Ramos (cell line): ENCODE results near the gene IFITM1.
"Not testable (repeated sequence)": the region's sequence is repeated elsewhere in the genome, so short reads cannot be mapped to it uniquely, and the experiment has no call there.

Experiments used
- in situ Hi-C: fragments of 300-500 bp; cut with MboI; formaldehyde crosslinking; loops from one replicate; pipeline ENCODE4 v1.14.3; 2022; ENCODE audit warnings: low sequenced_read_pairs; ENCODE audit not compliant: unreplicated experiment

Gene IFITM1

DNA sequence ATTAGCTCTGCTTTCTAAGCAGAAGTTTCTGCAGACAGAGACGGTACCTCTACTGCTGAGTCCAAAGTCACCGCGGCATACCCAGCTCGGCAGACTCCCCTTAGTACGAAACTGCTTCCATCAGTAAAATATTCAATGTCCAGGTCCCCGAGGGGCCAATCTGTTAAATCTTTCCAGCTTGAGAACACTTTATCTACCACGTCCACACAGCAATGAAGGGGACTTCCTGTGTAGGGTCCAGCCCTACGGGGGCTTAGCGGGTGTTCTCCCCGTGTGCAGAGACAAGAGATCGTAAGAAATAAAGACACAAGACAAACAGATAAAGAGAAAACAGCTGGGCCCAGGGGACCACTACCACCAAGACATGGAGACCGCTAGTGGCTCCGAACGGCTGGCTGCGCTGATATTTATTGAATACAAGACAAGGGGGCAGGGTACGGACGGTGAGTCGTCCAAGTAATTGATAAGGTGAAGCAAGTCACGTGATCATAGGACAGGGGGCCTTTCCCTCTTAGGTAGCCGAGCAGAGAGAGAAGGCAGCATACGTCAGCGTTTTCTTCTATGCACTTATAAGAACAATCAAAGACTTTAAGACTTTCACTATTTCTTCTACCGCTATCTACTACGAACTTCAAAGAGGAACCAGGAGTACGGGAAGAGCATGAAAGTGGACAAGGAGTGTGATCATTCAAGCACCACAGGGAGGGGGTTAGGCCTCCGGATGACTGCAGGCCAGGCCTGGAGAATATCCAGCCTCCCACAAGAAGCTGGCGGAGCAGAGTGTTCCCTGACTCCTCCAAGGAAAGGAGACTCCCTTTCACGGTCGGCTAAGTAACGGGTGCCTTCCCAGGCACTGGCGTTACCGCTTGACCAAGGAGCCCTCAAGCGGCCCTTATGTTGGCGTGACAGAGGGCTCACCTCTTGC, 11.0 kb downstream of the IFITM1 start:
- in situ Hi-C loops: not testable (repeated sequence)

DNA sequence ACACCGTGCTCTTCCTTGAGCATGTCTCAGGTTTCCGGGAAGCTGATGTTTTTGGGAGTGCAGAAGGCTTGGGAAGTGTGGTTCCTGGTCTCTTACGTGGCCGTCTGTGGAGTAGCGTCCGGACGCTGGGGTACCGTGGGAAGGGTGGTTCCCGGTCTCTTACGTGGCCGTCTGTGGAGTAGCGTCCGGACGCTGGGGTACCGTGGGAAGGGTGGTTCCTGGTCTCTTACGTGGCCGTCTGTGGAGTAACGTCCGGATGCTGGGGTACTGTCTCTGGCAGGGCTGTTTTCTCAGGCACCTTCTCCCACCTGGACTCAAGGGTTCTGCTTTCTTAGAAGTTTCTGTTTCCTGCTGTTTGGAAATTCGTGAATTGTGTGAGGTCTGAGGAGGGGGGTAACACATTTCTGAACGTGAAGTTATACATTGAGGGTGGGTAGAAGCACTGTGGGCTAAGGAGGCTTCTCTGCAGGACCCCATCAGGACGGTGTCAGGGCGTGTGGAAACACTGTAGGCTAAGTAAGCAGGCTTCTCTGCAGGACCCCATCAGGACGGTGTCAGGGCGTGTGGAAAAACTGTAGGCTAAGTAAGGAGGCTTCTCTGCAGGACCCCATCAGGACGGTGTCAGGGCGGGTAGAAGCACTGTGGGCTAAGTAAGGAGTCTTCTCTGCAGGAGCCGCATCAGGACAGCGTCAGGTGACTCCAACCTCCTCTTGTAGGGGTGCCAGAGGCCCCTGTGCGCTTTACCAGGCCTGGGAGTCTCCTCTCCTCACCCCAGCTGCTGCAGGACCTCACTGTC, 12.2 kb downstream of the IFITM1 start:
- in situ Hi-C loops: no loop called here

GRCh38 chr11:326592-326841, 12.7 kb downstream of the IFITM1 start:
- in situ Hi-C loops: no loop called here

DNA sequence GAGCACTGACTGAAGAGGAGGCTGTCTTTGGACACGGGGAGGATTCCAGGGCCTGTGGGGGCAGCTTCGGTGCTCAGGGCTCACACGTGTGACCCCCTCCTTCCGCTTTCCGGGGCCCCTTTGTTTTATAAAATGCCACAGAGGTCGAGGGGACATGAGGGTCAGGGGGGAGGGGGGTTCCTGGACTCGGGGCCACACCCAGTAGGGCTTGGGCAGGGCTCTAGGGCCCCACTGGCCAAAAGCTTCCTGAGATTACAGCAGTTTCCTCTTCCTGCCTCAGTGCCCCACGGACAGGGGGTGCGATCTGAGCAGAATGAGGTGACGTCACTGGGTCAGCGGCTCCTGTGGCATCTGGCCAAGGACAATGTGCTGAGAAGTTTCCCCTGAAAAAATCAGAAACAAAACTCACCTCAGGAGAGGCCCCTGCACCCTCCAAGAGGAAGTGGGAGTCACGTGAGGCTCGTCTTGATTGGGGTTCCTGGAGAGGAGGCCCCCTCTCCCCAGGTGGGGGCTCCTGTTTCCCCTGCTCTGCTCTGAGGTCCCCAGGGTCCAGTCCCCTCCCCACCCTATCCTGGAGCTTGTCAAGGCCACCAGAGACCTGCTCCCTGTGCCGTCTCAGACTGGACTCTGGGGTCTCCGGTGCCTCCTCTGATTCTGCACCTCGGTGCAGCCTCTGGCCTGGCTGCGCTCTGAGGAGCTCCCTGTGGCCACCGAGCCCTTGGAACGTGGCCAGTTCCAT, 13.2 kb downstream of the IFITM1 start:
- in situ Hi-C loops: no loop called here

DNA sequence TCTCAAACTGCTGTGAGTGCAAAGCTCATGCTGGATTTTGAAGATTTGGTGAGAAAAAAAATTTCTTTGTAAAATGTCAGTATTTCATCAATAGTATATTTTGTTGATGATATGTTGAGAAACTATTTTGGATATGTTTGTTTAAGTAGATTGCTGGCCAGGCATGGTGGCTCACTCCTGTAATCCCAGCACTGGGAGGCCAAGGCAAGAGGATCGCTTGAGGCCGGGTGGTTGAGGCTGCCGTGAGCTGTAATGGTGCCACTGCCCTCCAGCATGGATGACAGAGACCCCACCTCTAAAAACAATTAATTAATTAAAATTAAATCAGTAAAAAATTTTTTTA, 13.7 kb downstream of the IFITM1 start:
- in situ Hi-C loops: no loop called here

DNA sequence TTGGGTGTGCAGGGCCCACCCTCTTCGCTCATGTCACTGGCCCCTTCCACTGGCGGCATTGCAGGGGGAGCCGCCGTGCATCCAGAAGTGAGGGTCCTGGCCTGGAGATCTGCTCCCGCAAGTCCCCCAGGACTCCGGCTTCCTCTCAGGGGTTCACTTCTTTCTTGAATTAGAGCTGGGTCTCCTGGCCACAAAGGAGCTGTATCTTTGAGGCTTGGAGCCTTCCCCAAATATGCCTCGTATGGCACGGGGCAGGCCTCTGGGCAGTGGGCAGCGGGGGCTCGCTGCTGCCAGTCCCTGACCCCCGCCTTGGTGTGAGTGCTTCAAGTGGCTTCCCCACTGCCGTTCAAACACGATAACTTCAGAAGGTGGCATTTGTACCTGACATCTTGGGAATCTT, 14.2 kb downstream of the IFITM1 start:
- in situ Hi-C loops: no loop called here

DNA sequence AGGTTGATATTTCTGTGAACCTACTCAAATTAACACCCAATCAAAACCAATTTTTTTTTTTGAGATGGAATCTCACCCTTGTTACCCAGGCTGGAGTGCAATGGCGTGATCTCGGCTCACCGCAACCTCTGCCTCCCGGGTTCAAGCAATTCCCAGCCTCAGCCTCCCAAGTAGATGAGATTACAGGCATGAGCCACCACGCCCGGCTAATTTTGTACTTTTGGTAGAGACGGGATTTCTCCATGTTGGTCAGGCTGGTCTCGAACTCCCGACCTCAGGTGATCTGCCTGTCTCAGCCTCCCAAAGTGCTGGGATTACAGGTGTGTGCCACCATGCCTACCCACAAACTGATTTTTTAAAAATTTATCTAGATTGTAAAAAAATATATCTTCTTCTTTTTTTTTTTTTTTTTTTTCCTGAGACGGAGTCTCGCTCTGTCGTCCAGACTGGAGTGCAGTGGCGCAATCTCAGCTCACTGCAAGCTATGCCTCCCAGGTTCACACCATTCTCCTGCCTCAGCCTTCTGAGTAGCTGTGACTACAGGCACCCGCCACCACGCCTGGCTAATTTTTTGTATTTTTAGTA, 14.8 kb downstream of the IFITM1 start:
- in situ Hi-C loops: not testable (repeated sequence)

GRCh38 chr11:329886-330253, 16.0 kb downstream of the IFITM1 start:
- in situ Hi-C loops: no loop called here

DNA sequence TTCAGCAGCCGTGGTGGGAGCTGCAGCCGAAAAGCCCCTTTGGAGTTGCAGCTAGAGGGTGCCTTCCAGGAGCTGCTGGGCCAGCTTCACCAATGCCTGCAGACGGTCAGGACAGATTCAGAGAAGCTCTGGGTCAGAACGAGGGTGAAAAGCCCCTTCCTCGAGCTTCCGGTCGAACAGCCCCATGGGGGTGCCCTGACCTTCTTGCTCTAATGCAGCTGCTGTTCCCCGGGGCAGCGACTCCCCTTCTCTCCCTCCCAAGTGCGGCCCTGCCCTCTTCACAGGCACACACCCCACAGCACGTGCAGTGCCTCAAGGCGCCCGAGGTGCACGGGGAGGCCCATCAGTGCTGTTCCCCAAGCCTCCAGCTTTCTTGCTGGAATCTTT, 16.5 kb downstream of the IFITM1 start:
- in situ Hi-C loops: no loop called here

- in situ Hi-C loops: no loop called here
These were observed 17.0 kb downstream of the IFITM1 start for GRCh38 chr11:330694-331357.

DNA sequence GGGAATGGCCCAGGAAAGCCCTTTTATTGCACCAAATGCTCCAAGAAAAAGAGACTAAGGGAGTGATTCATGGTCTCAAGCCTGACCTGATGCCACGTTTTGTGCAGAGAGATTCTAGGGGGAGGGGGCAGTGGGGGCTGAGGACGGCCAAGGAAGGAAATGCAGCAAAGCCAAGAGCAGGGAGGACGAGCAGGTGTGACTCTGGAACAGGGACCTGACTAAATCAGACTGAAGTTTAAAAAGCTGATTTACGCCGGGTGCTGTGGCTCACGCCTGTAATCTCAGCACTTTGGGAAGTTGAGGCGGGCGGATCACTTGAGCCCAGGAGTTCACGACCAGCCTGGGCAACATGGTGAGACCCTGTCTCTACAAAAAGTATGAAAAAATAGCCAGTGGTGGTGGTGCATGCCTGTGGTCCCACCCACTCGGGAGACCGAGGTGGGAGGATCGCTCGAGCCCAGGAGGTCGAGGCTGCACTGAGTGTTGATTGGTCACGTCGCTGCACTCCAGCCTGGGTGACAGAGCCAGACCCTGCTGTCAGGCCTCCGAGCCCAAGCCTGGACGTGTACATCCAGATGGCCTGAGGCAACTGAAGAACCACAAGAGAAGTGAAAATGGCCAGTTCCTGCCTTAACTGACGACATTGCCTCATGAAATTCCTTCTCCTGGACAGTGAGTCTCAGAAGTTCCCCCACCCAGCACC, 17.7 kb downstream of the IFITM1 start:
- in situ Hi-C loops: no loop called here

DNA sequence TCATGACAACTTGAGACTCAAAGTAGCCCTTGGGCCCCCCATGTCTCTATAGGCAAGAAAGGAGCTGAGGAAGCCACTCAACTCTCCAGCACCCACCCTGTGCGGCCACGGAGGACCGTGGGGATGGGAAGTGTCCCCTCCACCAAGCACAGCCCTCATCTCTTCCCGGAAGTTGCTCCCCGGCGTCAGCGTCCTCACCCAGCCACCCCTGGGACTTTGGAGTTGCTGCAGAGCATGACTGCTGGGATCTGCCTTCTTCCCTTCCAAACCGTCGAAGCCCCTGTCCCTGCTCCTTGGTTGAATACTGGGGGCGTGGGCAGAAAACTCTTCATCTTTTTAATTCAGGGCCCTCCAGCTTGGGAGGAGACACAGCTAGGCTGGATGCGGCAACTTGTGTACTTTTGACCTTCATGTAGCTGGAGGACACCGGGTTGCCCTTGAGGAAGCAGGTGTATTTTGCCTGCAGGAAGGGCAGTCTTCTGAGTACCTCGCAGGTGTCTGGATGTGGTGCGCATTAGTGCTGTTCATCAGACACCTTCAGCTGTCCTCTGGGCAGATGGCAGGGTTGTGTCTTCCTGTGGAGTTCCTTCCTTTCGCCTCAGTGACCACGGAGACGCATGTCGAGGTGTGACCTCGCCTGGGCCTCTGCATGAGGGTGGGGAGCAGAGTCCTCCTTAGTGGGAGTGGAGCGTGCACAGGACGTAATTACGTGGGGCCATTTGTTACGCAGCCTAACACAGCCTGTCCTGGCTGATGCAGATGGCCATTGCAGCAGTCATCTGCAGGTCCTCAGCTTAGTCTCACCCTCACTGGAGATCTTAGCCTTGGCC, 19.0 kb downstream of the IFITM1 start:
- in situ Hi-C loops: no loop called here

DNA sequence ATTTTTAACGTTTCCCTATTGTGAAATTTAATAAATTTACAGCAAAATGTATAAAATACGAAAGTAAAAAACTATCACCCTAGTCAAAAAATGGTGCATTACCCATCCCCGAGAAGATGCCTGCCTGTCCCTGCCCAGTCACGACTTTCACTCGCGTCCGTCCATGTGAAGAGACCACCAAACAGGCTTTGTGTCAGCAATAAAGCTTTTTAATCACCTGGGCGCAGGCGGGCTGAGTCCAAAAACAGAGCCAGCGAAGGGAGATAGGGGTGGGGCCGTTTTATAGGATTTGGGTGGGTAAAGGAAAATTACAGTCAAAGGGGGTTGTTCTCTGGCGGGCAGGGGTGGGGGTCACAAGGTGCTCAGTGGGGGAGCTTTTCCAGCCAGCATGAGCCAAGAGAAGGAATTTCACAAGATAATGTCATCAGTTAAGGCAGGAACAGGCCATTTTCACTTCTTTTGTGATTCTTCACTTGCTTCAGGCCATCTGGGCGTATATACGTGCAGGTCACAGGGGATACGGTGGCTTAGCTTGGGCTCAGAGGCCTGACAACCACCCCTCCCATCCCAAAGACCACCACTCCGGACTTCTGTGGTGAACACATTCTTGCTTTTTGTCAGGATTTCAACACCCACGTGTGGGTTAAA, 19.9 kb downstream of the IFITM1 start:
- in situ Hi-C loops: not testable (repeated sequence)

DNA sequence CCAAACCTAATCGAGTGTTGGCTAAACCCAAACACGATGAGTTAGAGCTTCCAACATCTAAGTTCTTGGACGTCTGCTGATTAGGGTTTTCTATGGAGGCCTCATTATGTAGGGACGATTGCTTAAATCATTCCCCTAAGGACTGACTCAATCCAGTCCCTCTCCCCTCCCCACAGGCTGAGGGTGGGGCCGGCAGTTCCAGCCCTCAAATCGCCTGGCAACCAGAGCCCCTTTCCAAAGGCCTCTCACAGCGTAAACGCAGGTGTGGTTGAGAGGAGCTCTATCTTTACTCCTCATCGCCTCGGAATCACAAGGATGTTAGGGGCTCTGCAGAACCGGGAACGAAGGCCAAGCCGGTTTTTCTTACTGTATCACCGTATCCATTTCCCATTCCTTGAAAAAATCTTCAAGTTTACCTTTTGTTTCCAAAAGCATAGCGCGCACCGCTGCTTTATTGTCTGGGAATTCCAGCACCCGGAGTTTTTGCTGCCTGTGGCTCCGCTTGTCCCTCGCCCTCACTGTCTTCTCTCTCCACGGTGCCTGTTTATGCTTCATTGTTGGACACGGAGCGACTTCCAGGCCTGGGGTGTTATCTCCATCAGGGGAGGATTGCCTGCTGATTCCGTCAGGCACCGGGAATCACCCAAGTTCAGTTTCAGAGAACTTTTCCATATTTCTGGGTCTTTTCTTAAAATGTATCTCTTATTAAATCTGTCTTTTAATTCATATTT, 20.6 kb downstream of the IFITM1 start:
- in situ Hi-C loops: no loop called here

GRCh38 chr11:335779-336658, 22.2 kb downstream of the IFITM1 start:
- in situ Hi-C loops: no loop called here

- in situ Hi-C loops: no loop called here
These were observed 22.9 kb downstream of the IFITM1 start for GRCh38 chr11:336659-337198.

- in situ Hi-C loops: no loop called here
These were observed 23.9 kb downstream of the IFITM1 start for GRCh38 chr11:337711-338110.
